ENCODE data around the gene CERS3. TPM values are rescaled to one million over a fixed set of nuclear protein-coding genes. Genes with fewer than 3 reads are reported as not detected.

The CERS3 gene
- total RNA-seq, 4 donors from 2014 or later = 0.69 TPM; not detected in 3

DNA sequence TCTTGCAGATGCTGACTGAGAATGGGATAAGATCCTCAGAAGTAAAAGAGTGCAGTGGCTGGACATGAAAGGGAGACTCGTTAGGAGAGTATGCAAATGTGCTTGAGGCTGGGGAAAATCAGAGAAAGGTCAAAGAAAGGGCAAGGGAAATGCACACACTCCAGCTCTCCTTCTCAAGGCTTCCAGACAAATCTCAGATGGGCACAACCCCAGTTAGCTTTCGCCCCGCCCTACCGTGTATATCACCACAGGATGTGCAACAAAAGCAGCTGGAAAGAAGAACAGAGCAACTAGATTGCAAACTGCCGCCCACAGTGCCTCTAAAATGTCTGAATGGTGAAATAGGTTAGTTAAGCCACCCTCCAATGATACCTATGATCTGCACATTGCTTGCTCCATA is 63.9 kb downstream of the CERS3 start:
- Histone ChIP-seq H3K36me3 (no peaks in the 10 kb centered on the region), H3K9me3 (no peaks in the 10 kb centered on the region), H3K27ac (no peak overlapping the region), H3K4me3 (no peak overlapping the region), H3K27me3 (no peaks in the 10 kb centered on the region), H3K4me1 (no peaks in the 10 kb centered on the region)
- DNase-seq = no peak
- intact Hi-C loops (cut with DNase I; ENCODE audit: low total_unique reads) = no loop called here
- no peak for TF ChIP-seq POLR2A (IDR thresholded peaks at IDR 0.05)
- TF ChIP-seq, protein P1, sequence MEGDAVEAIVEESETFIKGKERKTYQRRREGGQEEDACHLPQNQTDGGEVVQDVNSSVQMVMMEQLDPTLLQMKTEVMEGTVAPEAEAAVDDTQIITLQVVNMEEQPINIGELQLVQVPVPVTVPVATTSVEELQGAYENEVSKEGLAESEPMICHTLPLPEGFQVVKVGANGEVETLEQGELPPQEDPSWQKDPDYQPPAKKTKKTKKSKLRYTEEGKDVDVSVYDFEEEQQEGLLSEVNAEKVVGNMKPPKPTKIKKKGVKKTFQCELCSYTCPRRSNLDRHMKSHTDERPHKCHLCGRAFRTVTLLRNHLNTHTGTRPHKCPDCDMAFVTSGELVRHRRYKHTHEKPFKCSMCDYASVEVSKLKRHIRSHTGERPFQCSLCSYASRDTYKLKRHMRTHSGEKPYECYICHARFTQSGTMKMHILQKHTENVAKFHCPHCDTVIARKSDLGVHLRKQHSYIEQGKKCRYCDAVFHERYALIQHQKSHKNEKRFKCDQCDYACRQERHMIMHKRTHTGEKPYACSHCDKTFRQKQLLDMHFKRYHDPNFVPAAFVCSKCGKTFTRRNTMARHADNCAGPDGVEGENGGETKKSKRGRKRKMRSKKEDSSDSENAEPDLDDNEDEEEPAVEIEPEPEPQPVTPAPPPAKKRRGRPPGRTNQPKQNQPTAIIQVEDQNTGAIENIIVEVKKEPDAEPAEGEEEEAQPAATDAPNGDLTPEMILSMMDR (IDR thresholded peaks at IDR 0.05) = no peak

DNA sequence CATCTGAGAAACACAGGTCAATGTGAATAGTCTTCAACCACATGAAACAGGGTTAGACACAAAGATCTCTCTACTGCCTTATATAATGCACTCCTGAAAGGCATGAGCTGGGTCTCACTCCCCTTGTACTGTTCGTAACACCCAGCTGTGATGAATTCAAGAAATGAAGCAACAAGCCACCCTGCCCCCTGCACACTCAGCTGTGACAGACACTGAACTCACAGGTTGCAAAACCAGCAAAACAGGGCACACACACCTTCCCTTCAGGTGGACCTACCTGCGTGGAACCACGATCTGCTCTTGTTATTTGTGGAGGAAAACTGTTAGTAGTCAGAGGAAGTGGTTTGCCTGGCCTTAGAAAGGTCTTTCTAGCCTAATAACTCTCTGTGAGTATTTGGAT is 64.5 kb downstream of the CERS3 start:
- no peaks in the 10 kb centered on the region for H3K4me1 ChIP-seq
- no peaks in the 10 kb centered on the region for H3K36me3 ChIP-seq
- intact Hi-C loops (cut with DNase I; ENCODE audit: low total_unique reads) = no loop called here
- DNase-seq = no peak
- no peak overlapping the region for H3K27ac ChIP-seq
- no peaks in the 10 kb centered on the region for H3K9me3 ChIP-seq
- H3K4me3 ChIP-seq = no peak overlapping the region
- H3K27me3 ChIP-seq = no peaks in the 10 kb centered on the region
- TF ChIP-seq, protein P1 (IDR thresholded peaks at IDR 0.05) = no peak
- TF ChIP-seq POLR2A (IDR thresholded peaks at IDR 0.05) = no peak

DNA sequence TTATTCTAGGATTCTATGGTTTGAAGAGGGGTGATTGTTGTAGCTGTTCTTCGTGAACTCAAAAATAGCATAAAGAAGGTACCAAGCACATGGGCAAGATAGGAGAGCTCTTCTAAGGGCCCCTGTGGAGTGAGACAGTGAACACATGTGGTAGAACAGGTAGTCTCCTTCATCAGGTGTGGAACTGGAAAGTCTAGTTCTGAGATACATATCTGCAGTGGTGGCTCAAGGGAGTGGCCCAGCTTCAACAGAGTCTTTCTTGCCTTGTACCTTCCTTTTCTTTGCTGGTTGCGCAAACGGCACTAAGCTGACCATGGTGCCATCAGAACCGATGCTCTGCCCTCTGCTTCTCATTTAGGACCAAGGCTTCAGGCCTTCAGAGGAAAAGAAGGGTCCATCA is 65.2 kb downstream of the CERS3 start:
- Histone ChIP-seq H3K9me3 (no peaks in the 10 kb centered on the region), H3K4me3 (no peak overlapping the region), H3K36me3 (no peaks in the 10 kb centered on the region), H3K4me1 (no peaks in the 10 kb centered on the region), H3K27ac (no peak overlapping the region), H3K27me3 (no peaks in the 10 kb centered on the region)
- intact Hi-C loops (cut with DNase I; ENCODE audit: low total_unique reads) = no loop called here
- TF ChIP-seq, protein P1 (IDR thresholded peaks at IDR 0.05) = no peak
- TF ChIP-seq POLR2A (IDR thresholded peaks at IDR 0.05) = no peak
- no peak for DNase-seq

DNA sequence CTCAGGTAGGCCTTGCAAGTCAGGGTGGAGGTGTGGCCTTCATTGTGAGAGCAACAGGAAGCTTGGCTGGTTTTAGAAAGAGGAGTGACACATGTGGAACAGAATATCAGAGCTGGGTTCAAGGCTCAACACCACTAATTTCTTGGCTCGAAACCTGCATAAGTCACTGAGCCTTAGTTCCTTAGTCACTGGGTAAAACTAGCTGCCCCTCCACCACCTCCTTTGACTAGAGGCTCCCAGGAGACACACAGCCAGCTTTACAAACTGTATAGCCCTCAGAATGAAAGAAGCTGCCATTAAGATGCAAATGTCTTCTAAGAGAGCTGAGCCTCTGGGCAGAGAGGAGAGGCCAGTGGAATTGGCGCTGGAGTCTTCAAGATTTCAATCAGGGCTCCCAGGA is 67.7 kb downstream of the CERS3 start:
- H3K4me3 ChIP-seq = no peak overlapping the region
- no peaks in the 10 kb centered on the region for H3K4me1 ChIP-seq
- no peaks in the 10 kb centered on the region for H3K27me3 ChIP-seq
- TF ChIP-seq POLR2A (IDR thresholded peaks at IDR 0.05) = no peak
- TF ChIP-seq, protein P1 (IDR thresholded peaks at IDR 0.05) = no peak
- no peak overlapping the region for H3K27ac ChIP-seq
- no peaks in the 10 kb centered on the region for H3K36me3 ChIP-seq
- intact Hi-C loops (cut with DNase I; ENCODE audit: low total_unique reads) = no loop called here
- peaks cover 0 to 12% of the 10 kb centered on the region in 2 donors for H3K9me3 ChIP-seq
- no peak for DNase-seq

DNA sequence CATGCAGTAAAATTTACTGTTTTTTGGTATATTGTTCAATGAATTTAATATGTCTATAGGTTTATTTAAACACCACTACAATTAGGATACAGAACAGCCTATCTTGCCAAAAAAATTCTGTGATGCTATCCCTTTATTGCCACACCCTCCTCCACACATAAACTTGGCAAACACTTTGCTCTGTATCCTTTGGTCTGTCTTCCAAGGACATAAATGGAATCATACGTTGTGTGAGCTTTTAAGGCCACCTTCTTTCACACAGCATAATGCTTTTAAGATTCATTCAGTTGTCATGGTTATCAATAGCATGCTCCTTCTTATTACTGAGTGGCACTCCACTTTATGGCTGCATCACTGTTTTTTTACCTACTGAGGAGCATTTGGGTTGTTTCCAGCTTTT is 71.5 kb downstream of the CERS3 start:
- peaks cover 0 to 12% of the 10 kb centered on the region in 2 donors for H3K9me3 ChIP-seq
- no peak for TF ChIP-seq POLR2A (IDR thresholded peaks at IDR 0.05)
- TF ChIP-seq, protein P1 (IDR thresholded peaks at IDR 0.05) = no peak
- H3K36me3 ChIP-seq = no peaks in the 10 kb centered on the region
- H3K4me1 ChIP-seq = no peaks in the 10 kb centered on the region
- no peak overlapping the region for H3K4me3 ChIP-seq
- intact Hi-C loops (cut with DNase I; ENCODE audit: low total_unique reads) = no loop called here
- no peak for DNase-seq
- H3K27ac ChIP-seq = no peak overlapping the region
- H3K27me3 ChIP-seq = no peaks in the 10 kb centered on the region
